Measurements from ENCODE around the gene RAVER1. TPM values are rescaled to one million over a fixed set of nuclear protein-coding genes. Genes with fewer than 3 reads are reported as not detected.

The RAVER1 gene
- total RNA-seq, 2 experiments from 2014 or later = 105 to 111 TPM

DNA sequence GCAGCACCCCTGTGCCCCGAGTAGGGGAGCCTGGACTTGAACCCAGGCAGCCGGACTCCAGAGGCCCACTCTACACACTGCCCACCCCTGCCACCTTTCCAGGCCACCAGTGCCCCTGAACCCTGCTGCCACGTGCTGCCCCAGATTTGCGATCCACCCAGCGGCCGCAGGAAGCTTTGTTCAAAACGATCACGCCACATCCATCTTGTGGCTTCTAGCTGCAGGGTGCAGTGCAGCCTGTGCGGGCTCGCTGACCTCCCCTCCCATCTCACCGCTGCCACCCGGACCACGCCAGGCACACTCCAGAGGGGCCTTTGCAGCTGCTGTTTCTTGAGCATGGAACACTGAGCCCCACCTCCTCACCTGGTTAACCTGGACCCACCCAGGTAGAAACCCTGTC, 3.8 kb downstream of the RAVER1 start:
- POLR2A ChIA-PET = interaction anchor here (0.6 to 3.2 kb wide), 9 partner anchors 8 to 71 kb away, joined by 3 to 17 read pairs (median 4); partner anchors contain the start of genes FDX2 and TYK2
- no peaks in the 10 kb centered on the region for H3K27me3 Mint-ChIP-seq
- intact Hi-C loops (cut with micrococcal nuclease) = no loop called here
- DNase-seq (no peak), ATAC-seq (no peak)
- H3K4me1 Mint-ChIP-seq (ENCODE audit: low read depth) = peaks cover 25% of the 10 kb centered on the region
- H3K36me3 Mint-ChIP-seq (ENCODE audit: low read depth) = peaks cover 49% of the 10 kb centered on the region
- CTCF ChIA-PET = interaction anchor here (1.7 kb wide), 1 partner anchor 60 kb away, joined by 10 read pairs; no protein-coding TSS in a partner anchor
- H3K9me3 Mint-ChIP-seq = no peaks in the 10 kb centered on the region
- TF ChIP-seq, protein P1, sequence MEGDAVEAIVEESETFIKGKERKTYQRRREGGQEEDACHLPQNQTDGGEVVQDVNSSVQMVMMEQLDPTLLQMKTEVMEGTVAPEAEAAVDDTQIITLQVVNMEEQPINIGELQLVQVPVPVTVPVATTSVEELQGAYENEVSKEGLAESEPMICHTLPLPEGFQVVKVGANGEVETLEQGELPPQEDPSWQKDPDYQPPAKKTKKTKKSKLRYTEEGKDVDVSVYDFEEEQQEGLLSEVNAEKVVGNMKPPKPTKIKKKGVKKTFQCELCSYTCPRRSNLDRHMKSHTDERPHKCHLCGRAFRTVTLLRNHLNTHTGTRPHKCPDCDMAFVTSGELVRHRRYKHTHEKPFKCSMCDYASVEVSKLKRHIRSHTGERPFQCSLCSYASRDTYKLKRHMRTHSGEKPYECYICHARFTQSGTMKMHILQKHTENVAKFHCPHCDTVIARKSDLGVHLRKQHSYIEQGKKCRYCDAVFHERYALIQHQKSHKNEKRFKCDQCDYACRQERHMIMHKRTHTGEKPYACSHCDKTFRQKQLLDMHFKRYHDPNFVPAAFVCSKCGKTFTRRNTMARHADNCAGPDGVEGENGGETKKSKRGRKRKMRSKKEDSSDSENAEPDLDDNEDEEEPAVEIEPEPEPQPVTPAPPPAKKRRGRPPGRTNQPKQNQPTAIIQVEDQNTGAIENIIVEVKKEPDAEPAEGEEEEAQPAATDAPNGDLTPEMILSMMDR (IDR thresholded peaks at IDR 0.05) = no peak
- H3K27ac Mint-ChIP-seq = no peak overlapping the region
- no peak overlapping the region for H3K4me3 Mint-ChIP-seq

DNA sequence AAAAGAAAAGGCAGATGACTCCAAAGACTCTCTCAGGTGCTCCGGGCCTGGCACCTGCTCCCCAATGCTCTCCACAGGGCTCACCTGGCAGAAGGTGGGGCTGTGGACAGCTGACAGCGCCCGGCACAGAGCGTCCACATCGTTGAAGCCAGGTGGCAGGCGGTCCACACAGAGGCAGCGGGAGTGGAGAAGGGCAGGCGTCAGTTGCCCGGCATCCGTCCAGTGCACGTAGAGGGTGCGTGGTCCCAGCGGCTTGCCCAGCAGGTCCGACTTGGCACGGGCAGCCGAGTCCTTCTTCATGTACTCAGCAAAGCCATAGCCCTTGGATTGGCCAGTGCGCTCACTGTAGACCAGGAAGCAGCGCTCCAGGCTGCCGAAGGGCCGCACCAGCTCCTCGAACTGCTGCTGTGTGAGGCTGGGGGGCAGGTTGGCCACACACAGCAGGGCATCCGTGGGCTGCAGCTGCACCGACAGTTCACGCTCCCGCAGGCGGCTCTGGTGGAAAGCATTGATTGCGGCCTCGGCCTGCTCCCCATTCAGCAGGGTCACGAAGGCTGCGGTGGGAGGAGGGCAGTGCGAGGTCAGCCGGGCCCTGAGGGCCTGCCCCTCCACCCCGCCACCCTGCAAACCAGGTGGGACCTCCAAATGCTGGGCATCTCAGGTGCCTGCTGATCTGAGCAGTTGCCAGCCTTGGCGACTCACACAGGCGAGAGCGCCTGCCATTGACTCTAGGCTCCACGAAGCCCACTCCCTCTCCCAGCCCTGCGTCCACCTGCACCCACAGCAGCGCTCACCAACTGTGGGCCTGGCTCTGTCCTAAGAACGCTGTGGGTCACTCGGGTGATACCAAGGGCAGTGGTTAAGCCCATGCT, 4.5 kb downstream of the RAVER1 start:
- Mint-ChIP-seq H3K9me3 (no peaks in the 10 kb centered on the region), H3K27me3 (no peaks in the 10 kb centered on the region), H3K27ac (no peak overlapping the region), H3K4me1 (ENCODE audit: low read depth) (peaks cover 19% of the 10 kb centered on the region), H3K4me3 (no peak overlapping the region), H3K36me3 (ENCODE audit: low read depth) (peaks cover 47% of the 10 kb centered on the region)
- DNase-seq = no peak
- intact Hi-C loops (cut with micrococcal nuclease) = no loop called here
- ATAC-seq = no peak
- POLR2A ChIA-PET = interaction anchor here (2.2 to 3.2 kb wide), 2 partner anchors 8 to 37 kb away, joined by 4 to 17 read pairs; no protein-coding TSS in a partner anchor
- CTCF ChIA-PET = interaction anchor here (1.7 kb wide), 1 partner anchor 60 kb away, joined by 10 read pairs; no protein-coding TSS in a partner anchor
- TF ChIP-seq, protein P1 (IDR thresholded peaks at IDR 0.05) = no peak

DNA sequence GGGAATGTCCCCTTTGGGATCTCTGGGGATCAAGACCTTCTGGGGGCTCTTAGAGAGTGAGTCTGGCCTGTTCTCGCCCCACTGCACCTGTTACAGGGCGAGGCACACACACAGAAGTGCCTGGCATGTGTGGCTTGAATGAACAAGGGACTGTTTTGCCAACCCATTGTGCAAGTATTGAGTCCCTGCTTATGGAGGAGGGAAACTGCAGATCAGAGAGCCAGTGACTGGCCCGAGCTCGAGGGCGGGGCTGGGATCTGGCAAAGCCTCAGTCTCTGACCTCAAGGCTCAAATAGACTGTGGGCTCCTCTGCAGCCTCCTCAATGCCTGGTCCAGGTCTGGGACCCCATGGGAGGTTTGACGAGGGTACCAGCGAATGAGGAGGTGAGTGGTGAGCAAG, 5.5 kb downstream of the RAVER1 start:
- CTCF ChIA-PET = interaction anchor here (0.9 kb wide), 1 partner anchor 64 kb away, joined by 3 read pairs; no protein-coding TSS in a partner anchor
- Mint-ChIP-seq H3K4me3 (no peak overlapping the region), H3K36me3 (ENCODE audit: low read depth) (peaks cover 43% of the 10 kb centered on the region), H3K9me3 (no peaks in the 10 kb centered on the region), H3K27ac (no peak overlapping the region), H3K4me1 (ENCODE audit: low read depth) (peaks cover 14% of the 10 kb centered on the region), H3K27me3 (no peaks in the 10 kb centered on the region)
- intact Hi-C loops (cut with micrococcal nuclease) = no loop called here
- ATAC-seq (no peak), DNase-seq (no peak)
- POLR2A ChIA-PET = interaction anchor here (0.7 to 1.0 kb wide), 2 partner anchors 13 to 40 kb away, joined by 3 read pairs; partner anchors contain the start of gene FDX2
- TF ChIP-seq, protein P1 (IDR thresholded peaks at IDR 0.05) = no peak

DNA sequence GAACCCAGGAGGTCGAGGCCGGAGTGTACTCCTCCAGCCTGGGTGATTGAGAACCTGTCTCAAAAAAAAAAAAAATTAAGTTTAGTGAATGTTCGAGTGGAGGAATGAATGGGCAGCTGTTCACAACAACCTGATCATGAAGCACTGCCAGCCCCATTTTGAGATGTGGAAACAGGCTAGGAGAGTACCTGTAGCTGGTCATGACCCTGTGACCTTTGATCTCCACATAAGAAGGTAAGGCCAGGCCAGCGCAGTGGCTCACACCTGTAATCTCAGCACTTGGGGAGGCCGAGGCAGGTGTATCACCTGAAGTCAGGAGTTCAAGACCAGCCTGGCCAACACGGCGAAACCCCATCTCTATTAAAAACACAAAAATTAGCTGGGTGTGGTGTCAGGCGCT, 7.6 kb downstream of the RAVER1 start:
- Mint-ChIP-seq H3K4me3 (no peak overlapping the region), H3K4me1 (ENCODE audit: low read depth) (peaks cover 6% of the 10 kb centered on the region), H3K36me3 (ENCODE audit: low read depth) (peaks cover 40% of the 10 kb centered on the region)

More for the DNA sequence above, 7.6 kb downstream of the RAVER1 start:
- TF ChIP-seq, protein P1 (IDR thresholded peaks at IDR 0.05) = no peak
- ChIA-PET CTCF (interaction anchor here (1.2 to 1.6 kb wide), 3 partner anchors 63 to 75 kb away, joined by 3 to 8 read pairs (median 5); no protein-coding TSS in a partner anchor), POLR2A (interaction anchor here (0.7 to 1.6 kb wide), 4 partner anchors 11 to 77 kb away, joined by 3 to 8 read pairs (median 4); partner anchors contain the start of genes CDC37 and FDX2)
- no peak for ATAC-seq
- DNase-seq = no peak
- Mint-ChIP-seq H3K9me3 (no peaks in the 10 kb centered on the region), H3K27me3 (no peaks in the 10 kb centered on the region), H3K27ac (no peak overlapping the region)
- intact Hi-C loops (cut with micrococcal nuclease) = no loop called here

Data from activated CD8-positive, alpha-beta T cell treated with anti-CD3 and anti-CD28 coated beads for 36 hours (primary cell).